ENCODE data around the gene RBMX. TPM values are rescaled to one million over a fixed set of nuclear protein-coding genes. Genes with fewer than 3 reads are reported as not detected.
"Not testable (repeated sequence)": the region's sequence is repeated elsewhere in the genome, so short reads cannot be mapped to it uniquely, and the experiment has no call there.

RBMX gene
- total RNA-seq, 1 experiment from 2014 or later: 261 TPM

DNA sequence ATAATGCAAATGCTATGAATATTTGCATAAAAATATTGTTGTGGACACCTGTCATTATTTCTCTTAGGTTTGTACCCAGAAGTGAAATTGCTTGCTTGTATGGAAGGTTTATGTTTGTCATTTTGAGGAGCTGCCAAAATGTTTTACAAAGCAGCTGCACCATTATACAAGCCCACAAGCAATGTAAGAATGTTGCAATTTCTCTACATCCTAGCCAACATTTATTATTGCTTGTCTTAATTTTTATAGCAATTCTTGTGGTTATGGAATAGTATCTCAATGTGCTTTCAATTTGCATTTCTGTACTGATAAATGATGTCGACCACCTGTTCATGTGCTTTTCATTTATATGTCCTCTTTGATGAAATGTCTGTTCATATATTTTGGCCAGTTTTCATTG is 18.7 kb upstream of the RBMX start:
- Histone ChIP-seq H3K36me3 (ENCODE audit: control insufficient read depth, insufficient read depth, low read length) (no peaks in the 10 kb centered on the region), H3K27me3 (replicated peaks; ENCODE audit: control insufficient read depth, insufficient read depth, low read length) (no peaks in the 10 kb centered on the region), H3K4me1 (no peaks in the 10 kb centered on the region), H3K4me3 (ENCODE audit: low read depth, low read length) (no peak overlapping the region), H3K9me3 (no peaks in the 10 kb centered on the region)
- ChIA-PET POLR2A (no interaction called here), CTCF (no interaction called here)
- H3K27ac Mint-ChIP-seq (ENCODE audit: unreplicated experiment): no peak overlapping the region
- H3K4me1 Mint-ChIP-seq (ENCODE audit: low read depth, unreplicated experiment): no peaks in the 10 kb centered on the region
- TF ChIP-seq, protein P1, sequence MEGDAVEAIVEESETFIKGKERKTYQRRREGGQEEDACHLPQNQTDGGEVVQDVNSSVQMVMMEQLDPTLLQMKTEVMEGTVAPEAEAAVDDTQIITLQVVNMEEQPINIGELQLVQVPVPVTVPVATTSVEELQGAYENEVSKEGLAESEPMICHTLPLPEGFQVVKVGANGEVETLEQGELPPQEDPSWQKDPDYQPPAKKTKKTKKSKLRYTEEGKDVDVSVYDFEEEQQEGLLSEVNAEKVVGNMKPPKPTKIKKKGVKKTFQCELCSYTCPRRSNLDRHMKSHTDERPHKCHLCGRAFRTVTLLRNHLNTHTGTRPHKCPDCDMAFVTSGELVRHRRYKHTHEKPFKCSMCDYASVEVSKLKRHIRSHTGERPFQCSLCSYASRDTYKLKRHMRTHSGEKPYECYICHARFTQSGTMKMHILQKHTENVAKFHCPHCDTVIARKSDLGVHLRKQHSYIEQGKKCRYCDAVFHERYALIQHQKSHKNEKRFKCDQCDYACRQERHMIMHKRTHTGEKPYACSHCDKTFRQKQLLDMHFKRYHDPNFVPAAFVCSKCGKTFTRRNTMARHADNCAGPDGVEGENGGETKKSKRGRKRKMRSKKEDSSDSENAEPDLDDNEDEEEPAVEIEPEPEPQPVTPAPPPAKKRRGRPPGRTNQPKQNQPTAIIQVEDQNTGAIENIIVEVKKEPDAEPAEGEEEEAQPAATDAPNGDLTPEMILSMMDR (IDR thresholded peaks at IDR 0.05; ENCODE audit: insufficient read depth in 1 of 2, low read depth in 1 of 2, low read length in 1 of 2, severe bottlenecking in 1 of 2, unreplicated experiment in 1 of 2): no peak
- H3K4me3 Mint-ChIP-seq (ENCODE audit: unreplicated experiment): no peak overlapping the region
- no peaks in the 10 kb centered on the region for H3K9me3 Mint-ChIP-seq (ENCODE audit: unreplicated experiment)
- intact Hi-C loops (cut with micrococcal nuclease; ENCODE audit: unreplicated experiment): no loop called here
- DNase-seq: no peak
- BruUV-seq (replicated peaks): no TSS peak
- H3K36me3 Mint-ChIP-seq (ENCODE audit: insufficient read depth, unreplicated experiment): no peaks in the 10 kb centered on the region
- H3K27me3 Mint-ChIP-seq (ENCODE audit: insufficient read depth, unreplicated experiment): no peaks in the 10 kb centered on the region

DNA sequence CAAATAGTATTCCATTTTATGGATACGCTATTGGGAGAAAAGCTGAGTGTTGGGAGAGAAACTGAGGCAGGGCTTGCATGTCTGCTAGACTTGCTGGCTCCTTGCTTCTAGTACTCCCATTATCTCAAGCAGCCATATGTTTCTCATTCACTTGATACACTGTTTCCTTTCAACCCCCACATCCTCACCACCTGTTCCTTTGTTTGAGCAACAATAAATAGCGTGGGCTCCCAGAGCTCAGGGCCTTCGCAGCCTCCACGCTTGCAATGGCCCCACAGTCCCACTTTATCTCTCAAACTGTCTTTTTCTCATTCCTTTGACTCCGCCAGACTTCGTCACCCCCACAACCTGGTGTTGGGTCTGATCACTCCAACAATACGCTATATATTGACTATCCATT is 18.2 kb upstream of the RBMX start:
- BruUV-seq (replicated peaks); H3K27ac Mint-ChIP-seq (ENCODE audit: unreplicated experiment); intact Hi-C loops (cut with micrococcal nuclease; ENCODE audit: unreplicated experiment); H3K36me3 ChIP-seq (ENCODE audit: control insufficient read depth, insufficient read depth, low read length); H3K9me3 Mint-ChIP-seq (ENCODE audit: unreplicated experiment); H3K27me3 ChIP-seq (replicated peaks; ENCODE audit: control insufficient read depth, insufficient read depth, low read length); POLR2A ChIA-PET; H3K4me1 Mint-ChIP-seq (ENCODE audit: low read depth, unreplicated experiment); H3K4me3 ChIP-seq (ENCODE audit: low read depth, low read length); H3K4me1 ChIP-seq; H3K27me3 Mint-ChIP-seq (ENCODE audit: insufficient read depth, unreplicated experiment); H3K4me3 Mint-ChIP-seq (ENCODE audit: unreplicated experiment); DNase-seq; H3K9me3 ChIP-seq; H3K36me3 Mint-ChIP-seq (ENCODE audit: insufficient read depth, unreplicated experiment); CTCF ChIA-PET: not testable (repeated sequence)

- Histone ChIP-seq H3K36me3 (ENCODE audit: control insufficient read depth, insufficient read depth, low read length) (no peaks in the 10 kb centered on the region), H3K4me1 (no peaks in the 10 kb centered on the region), H3K27me3 (replicated peaks; ENCODE audit: control insufficient read depth, insufficient read depth, low read length) (no peaks in the 10 kb centered on the region), H3K4me3 (ENCODE audit: low read depth, low read length) (no peak overlapping the region), H3K9me3 (no peaks in the 10 kb centered on the region)
- intact Hi-C loops (cut with micrococcal nuclease; ENCODE audit: unreplicated experiment): no loop called here
- BruUV-seq (replicated peaks): no TSS peak
- Mint-ChIP-seq H3K4me1 (ENCODE audit: low read depth, unreplicated experiment) (no peaks in the 10 kb centered on the region), H3K4me3 (ENCODE audit: unreplicated experiment) (no peak overlapping the region), H3K9me3 (ENCODE audit: unreplicated experiment) (no peaks in the 10 kb centered on the region), H3K27me3 (ENCODE audit: insufficient read depth, unreplicated experiment) (no peaks in the 10 kb centered on the region), H3K36me3 (ENCODE audit: insufficient read depth, unreplicated experiment) (no peaks in the 10 kb centered on the region), H3K27ac (ENCODE audit: unreplicated experiment) (no peak overlapping the region)
- POLR2A ChIA-PET: no interaction called here
- CTCF ChIA-PET: no interaction called here
- no peak for DNase-seq
- TF ChIP-seq, protein P1 (IDR thresholded peaks at IDR 0.05; ENCODE audit: insufficient read depth in 1 of 2, low read depth in 1 of 2, low read length in 1 of 2, severe bottlenecking in 1 of 2, unreplicated experiment in 1 of 2): no peak
Measured at GRCh38 chrX:136896121-136896914, 15.8 kb upstream of the RBMX start.
